ENCODE data around the gene NEK7.

NEK7 gene

GRCh38 chr1:198326232-198326631 is 169.4 kb downstream of the NEK7 start:
- no peak overlapping the region for H3K4me3 ChIP-seq (ENCODE audit: low read length in 2 of 2)
- H3K9ac ChIP-seq (ENCODE audit: low read depth in 1 of 2, low read length in 2 of 2): no peak overlapping the region
- H3K4me1 ChIP-seq (ENCODE audit: control insufficient read depth in 2 of 2, insufficient read depth in 2 of 2, low read length in 2 of 2): no peaks in the 10 kb centered on the region
- H3K27ac ChIP-seq (ENCODE audit: low read depth in 2 of 2, low read length in 2 of 2): no peak overlapping the region
- no peaks in the 10 kb centered on the region for H3K27me3 ChIP-seq (ENCODE audit: control insufficient read depth in 2 of 2, insufficient read depth in 2 of 2, low read length in 2 of 2)
- no peaks in the 10 kb centered on the region for H3K36me3 ChIP-seq (ENCODE audit: control insufficient read depth in 2 of 2, insufficient read depth in 2 of 2, low read length in 2 of 2)
- no peaks in the 10 kb centered on the region for H3K9me3 ChIP-seq (ENCODE audit: control insufficient read depth in 2 of 2, low read length in 2 of 2)

- no peak overlapping the region for H3K4me3 ChIP-seq (ENCODE audit: low read length in 2 of 2)
- H3K9me3 ChIP-seq (ENCODE audit: control insufficient read depth in 2 of 2, low read length in 2 of 2): no peaks in the 10 kb centered on the region
- H3K36me3 ChIP-seq (ENCODE audit: control insufficient read depth in 2 of 2, insufficient read depth in 2 of 2, low read length in 2 of 2): no peaks in the 10 kb centered on the region
- no peaks in the 10 kb centered on the region for H3K27me3 ChIP-seq (ENCODE audit: control insufficient read depth in 2 of 2, insufficient read depth in 2 of 2, low read length in 2 of 2)
- no peaks in the 10 kb centered on the region for H3K4me1 ChIP-seq (ENCODE audit: control insufficient read depth in 2 of 2, insufficient read depth in 2 of 2, low read length in 2 of 2)
- no peak overlapping the region for H3K9ac ChIP-seq (ENCODE audit: low read depth in 1 of 2, low read length in 2 of 2)
- H3K27ac ChIP-seq (ENCODE audit: low read depth in 2 of 2, low read length in 2 of 2): no peak overlapping the region
These were observed 170.1 kb downstream of the NEK7 start for GRCh38 chr1:198326915-198327314.

- Histone ChIP-seq H3K27me3 (ENCODE audit: control insufficient read depth in 2 of 2, insufficient read depth in 2 of 2, low read length in 2 of 2) (no peaks in the 10 kb centered on the region), H3K27ac (ENCODE audit: low read depth in 2 of 2, low read length in 2 of 2) (no peak overlapping the region), H3K36me3 (ENCODE audit: control insufficient read depth in 2 of 2, insufficient read depth in 2 of 2, low read length in 2 of 2) (no peaks in the 10 kb centered on the region), H3K4me3 (ENCODE audit: low read length in 2 of 2) (no peak overlapping the region), H3K9me3 (ENCODE audit: control insufficient read depth in 2 of 2, low read length in 2 of 2) (no peaks in the 10 kb centered on the region), H3K9ac (ENCODE audit: low read depth in 1 of 2, low read length in 2 of 2) (no peak overlapping the region), H3K4me1 (ENCODE audit: control insufficient read depth in 2 of 2, insufficient read depth in 2 of 2, low read length in 2 of 2) (no peaks in the 10 kb centered on the region)
These were observed 171.7 kb downstream of the NEK7 start for GRCh38 chr1:198328458-198329032.

GRCh38 chr1:198330982-198331615 is 174.3 kb downstream of the NEK7 start:
- H3K36me3 ChIP-seq (ENCODE audit: control insufficient read depth in 2 of 2, insufficient read depth in 2 of 2, low read length in 2 of 2): no peaks in the 10 kb centered on the region
- H3K4me3 ChIP-seq (ENCODE audit: low read length in 2 of 2): no peak overlapping the region
- H3K27me3 ChIP-seq (ENCODE audit: control insufficient read depth in 2 of 2, insufficient read depth in 2 of 2, low read length in 2 of 2): no peaks in the 10 kb centered on the region
- no peak overlapping the region for H3K27ac ChIP-seq (ENCODE audit: low read depth in 2 of 2, low read length in 2 of 2)
- H3K9me3 ChIP-seq (ENCODE audit: control insufficient read depth in 2 of 2, low read length in 2 of 2): no peaks in the 10 kb centered on the region
- H3K9ac ChIP-seq (ENCODE audit: low read depth in 1 of 2, low read length in 2 of 2): no peak overlapping the region
- H3K4me1 ChIP-seq (ENCODE audit: control insufficient read depth in 2 of 2, insufficient read depth in 2 of 2, low read length in 2 of 2): no peaks in the 10 kb centered on the region

GRCh38 chr1:198333744-198334143 is 176.9 kb downstream of the NEK7 start:
- H3K27me3 ChIP-seq (ENCODE audit: control insufficient read depth in 2 of 2, insufficient read depth in 2 of 2, low read length in 2 of 2): no peaks in the 10 kb centered on the region
- no peak overlapping the region for H3K4me3 ChIP-seq (ENCODE audit: low read length in 2 of 2)
- no peak overlapping the region for H3K27ac ChIP-seq (ENCODE audit: low read depth in 2 of 2, low read length in 2 of 2)
- no peaks in the 10 kb centered on the region for H3K4me1 ChIP-seq (ENCODE audit: control insufficient read depth in 2 of 2, insufficient read depth in 2 of 2, low read length in 2 of 2)
- H3K36me3 ChIP-seq (ENCODE audit: control insufficient read depth in 2 of 2, insufficient read depth in 2 of 2, low read length in 2 of 2): no peaks in the 10 kb centered on the region
- H3K9ac ChIP-seq (ENCODE audit: low read depth in 1 of 2, low read length in 2 of 2): no peak overlapping the region
- H3K9me3 ChIP-seq (ENCODE audit: control insufficient read depth in 2 of 2, low read length in 2 of 2): no peaks in the 10 kb centered on the region

DNA sequence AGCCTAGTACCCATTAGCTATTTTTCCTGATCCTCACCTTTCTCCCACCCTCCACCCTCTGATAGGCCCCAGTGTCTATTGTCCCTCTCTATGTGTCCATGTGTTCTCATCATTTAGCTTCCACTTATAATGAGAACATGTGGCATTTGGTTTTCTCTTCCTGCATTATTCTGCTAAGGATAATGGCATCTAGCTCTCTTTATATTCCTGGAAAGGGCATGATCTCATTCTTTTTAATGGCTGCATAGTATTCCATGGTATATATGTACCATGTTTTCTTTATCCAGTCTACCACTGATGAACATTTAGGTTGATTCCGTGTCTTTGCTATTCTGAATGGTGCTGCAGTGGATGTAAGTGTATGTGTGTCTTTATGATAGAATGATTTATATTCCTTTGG is 178.9 kb downstream of the NEK7 start:
- H3K27me3 ChIP-seq (ENCODE audit: control insufficient read depth in 2 of 2, insufficient read depth in 2 of 2, low read length in 2 of 2): no peaks in the 10 kb centered on the region
- H3K27ac ChIP-seq (ENCODE audit: low read depth in 2 of 2, low read length in 2 of 2): no peak overlapping the region
- no peaks in the 10 kb centered on the region for H3K4me1 ChIP-seq (ENCODE audit: control insufficient read depth in 2 of 2, insufficient read depth in 2 of 2, low read length in 2 of 2)
- H3K9me3 ChIP-seq (ENCODE audit: control insufficient read depth in 2 of 2, low read length in 2 of 2): no peaks in the 10 kb centered on the region
- no peaks in the 10 kb centered on the region for H3K36me3 ChIP-seq (ENCODE audit: control insufficient read depth in 2 of 2, insufficient read depth in 2 of 2, low read length in 2 of 2)
- H3K9ac ChIP-seq (ENCODE audit: low read depth in 1 of 2, low read length in 2 of 2): no peak overlapping the region
- no peak overlapping the region for H3K4me3 ChIP-seq (ENCODE audit: low read length in 2 of 2)

GRCh38 chr1:198337886-198338285 is 181.1 kb downstream of the NEK7 start:
- H3K9me3 ChIP-seq (ENCODE audit: control insufficient read depth in 2 of 2, low read length in 2 of 2): no peaks in the 10 kb centered on the region
- no peaks in the 10 kb centered on the region for H3K36me3 ChIP-seq (ENCODE audit: control insufficient read depth in 2 of 2, insufficient read depth in 2 of 2, low read length in 2 of 2)
- no peak overlapping the region for H3K4me3 ChIP-seq (ENCODE audit: low read length in 2 of 2)
- no peak overlapping the region for H3K27ac ChIP-seq (ENCODE audit: low read depth in 2 of 2, low read length in 2 of 2)
- no peaks in the 10 kb centered on the region for H3K27me3 ChIP-seq (ENCODE audit: control insufficient read depth in 2 of 2, insufficient read depth in 2 of 2, low read length in 2 of 2)
- no peak overlapping the region for H3K9ac ChIP-seq (ENCODE audit: low read depth in 1 of 2, low read length in 2 of 2)
- H3K4me1 ChIP-seq (ENCODE audit: control insufficient read depth in 2 of 2, insufficient read depth in 2 of 2, low read length in 2 of 2): no peaks in the 10 kb centered on the region

DNA sequence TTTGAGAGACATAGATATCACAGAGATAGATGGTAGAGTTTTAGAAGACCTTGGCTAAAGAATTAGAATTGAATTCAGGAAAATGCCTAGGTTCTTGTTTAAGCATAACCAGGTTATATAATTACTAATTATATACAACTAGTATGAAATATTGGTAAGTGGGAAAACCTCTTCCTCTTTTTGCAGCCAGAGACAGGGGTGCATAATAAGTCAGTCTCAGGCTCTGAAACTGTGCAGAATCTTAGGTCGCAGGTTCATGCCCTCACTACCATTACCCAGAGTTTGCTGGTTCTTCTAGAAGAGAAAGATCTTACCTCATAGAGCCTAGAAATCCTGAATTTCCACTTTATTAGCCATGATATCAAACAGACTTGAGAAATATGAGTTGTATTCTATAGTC is 183.3 kb downstream of the NEK7 start:
- H3K4me3 ChIP-seq (ENCODE audit: low read length in 2 of 2): no peak overlapping the region
- H3K9ac ChIP-seq (ENCODE audit: low read depth in 1 of 2, low read length in 2 of 2): no peak overlapping the region
- H3K27me3 ChIP-seq (ENCODE audit: control insufficient read depth in 2 of 2, insufficient read depth in 2 of 2, low read length in 2 of 2): no peaks in the 10 kb centered on the region
- H3K27ac ChIP-seq (ENCODE audit: low read depth in 2 of 2, low read length in 2 of 2): no peak overlapping the region
- no peaks in the 10 kb centered on the region for H3K36me3 ChIP-seq (ENCODE audit: control insufficient read depth in 2 of 2, insufficient read depth in 2 of 2, low read length in 2 of 2)
- H3K9me3 ChIP-seq (ENCODE audit: control insufficient read depth in 2 of 2, low read length in 2 of 2): no peaks in the 10 kb centered on the region
- H3K4me1 ChIP-seq (ENCODE audit: control insufficient read depth in 2 of 2, insufficient read depth in 2 of 2, low read length in 2 of 2): no peaks in the 10 kb centered on the region

GRCh38 chr1:198346178-198346577 is 189.4 kb downstream of the NEK7 start:
- no peak overlapping the region for H3K4me3 ChIP-seq (ENCODE audit: low read length in 2 of 2)
- no peaks in the 10 kb centered on the region for H3K9me3 ChIP-seq (ENCODE audit: control insufficient read depth in 2 of 2, low read length in 2 of 2)
- H3K36me3 ChIP-seq (ENCODE audit: control insufficient read depth in 2 of 2, insufficient read depth in 2 of 2, low read length in 2 of 2): no peaks in the 10 kb centered on the region
- no peaks in the 10 kb centered on the region for H3K27me3 ChIP-seq (ENCODE audit: control insufficient read depth in 2 of 2, insufficient read depth in 2 of 2, low read length in 2 of 2)
- no peak overlapping the region for H3K9ac ChIP-seq (ENCODE audit: low read depth in 1 of 2, low read length in 2 of 2)
- H3K4me1 ChIP-seq (ENCODE audit: control insufficient read depth in 2 of 2, insufficient read depth in 2 of 2, low read length in 2 of 2): no peaks in the 10 kb centered on the region
- H3K27ac ChIP-seq (ENCODE audit: low read depth in 2 of 2, low read length in 2 of 2): no peak overlapping the region

DNA sequence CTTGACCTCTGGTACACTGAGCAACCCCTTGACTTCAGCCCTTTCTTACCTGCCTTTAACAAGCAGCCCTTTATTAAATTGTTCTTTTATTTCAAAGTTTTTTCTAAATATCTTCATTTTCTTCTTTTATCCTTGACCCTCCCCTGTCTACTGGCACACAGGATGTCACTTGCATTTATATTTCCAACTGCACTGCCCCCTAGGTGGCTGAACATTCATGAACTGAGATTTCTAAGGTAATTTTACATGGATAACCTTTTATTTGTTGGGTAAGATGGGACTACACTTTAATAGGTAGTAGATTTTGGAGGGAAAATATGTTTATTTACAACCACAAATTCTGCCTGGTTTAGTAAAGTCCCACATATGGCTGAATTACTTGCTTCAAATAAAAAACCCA is 193.7 kb downstream of the NEK7 start:
- H3K27ac ChIP-seq (ENCODE audit: low read depth in 2 of 2, low read length in 2 of 2): no peak overlapping the region
- H3K36me3 ChIP-seq (ENCODE audit: control insufficient read depth in 2 of 2, insufficient read depth in 2 of 2, low read length in 2 of 2): no peaks in the 10 kb centered on the region
- no peak overlapping the region for H3K4me3 ChIP-seq (ENCODE audit: low read length in 2 of 2)
- H3K4me1 ChIP-seq (ENCODE audit: control insufficient read depth in 2 of 2, insufficient read depth in 2 of 2, low read length in 2 of 2): no peaks in the 10 kb centered on the region
- H3K9me3 ChIP-seq (ENCODE audit: control insufficient read depth in 2 of 2, low read length in 2 of 2): no peaks in the 10 kb centered on the region
- no peaks in the 10 kb centered on the region for H3K27me3 ChIP-seq (ENCODE audit: control insufficient read depth in 2 of 2, insufficient read depth in 2 of 2, low read length in 2 of 2)
- H3K9ac ChIP-seq (ENCODE audit: low read depth in 1 of 2, low read length in 2 of 2): no peak overlapping the region
